H9 (cell line): ENCODE data around the gene HSPBP1. TPM values are rescaled to one million over a fixed set of nuclear protein-coding genes. Genes with fewer than 3 reads are reported as not detected.

Experiments
- DNase-seq: peaks from one replicate; pipeline ENCODE4 v3.0.0-alpha.2; 2017
- H2AFZ ChIP-seq: one replicate; pipeline ENCODE4 v1.6.1; 2013; ENCODE audit warnings: mild to moderate bottlenecking, low read length, control low read depth, moderate library complexity
- H2AK5ac ChIP-seq: 2 replicates; pipeline ENCODE4 v1.6.1; 2013; ENCODE audit warnings: low read length, control low read depth, mixed read lengths; ENCODE audit not compliant: insufficient read length
- H2BK120ac ChIP-seq: one replicate; pipeline ENCODE4 v1.6.1; 2013; ENCODE audit warnings: low read depth, mild to moderate bottlenecking, low read length, control low read depth, inconsistent platforms; ENCODE audit not compliant: poor library complexity, severe bottlenecking
- H2BK12ac ChIP-seq: 2 replicates; pipeline ENCODE4 v1.6.1; 2013; ENCODE audit warnings: low read length, control low read depth, mixed read lengths, low read depth; ENCODE audit not compliant: insufficient read length
- H2BK15ac ChIP-seq: 2 replicates; pipeline ENCODE4 v1.6.1; 2013; ENCODE audit warnings: low read depth, low read length, control low read depth
- H2BK20ac ChIP-seq: one replicate; pipeline ENCODE4 v1.6.1; 2013; ENCODE audit warnings: low read depth, mild to moderate bottlenecking, low read length, control low read depth, inconsistent platforms; ENCODE audit not compliant: poor library complexity, severe bottlenecking
- H2BK5ac ChIP-seq: 2 replicates; pipeline ENCODE4 v1.6.1; 2013; ENCODE audit warnings: low read length, control low read depth, mixed read lengths; ENCODE audit not compliant: insufficient read length
- H3K14ac ChIP-seq: 2 replicates; pipeline ENCODE4 v1.6.1; 2013; ENCODE audit warnings: low read length, control low read depth; ENCODE audit not compliant: insufficient read depth
- H3K18ac ChIP-seq: 2 replicates; pipeline ENCODE4 v1.6.1; 2013; ENCODE audit warnings: low read depth, mild to moderate bottlenecking, mixed read lengths, low read length, control low read depth; ENCODE audit not compliant: insufficient read length
- H3K23ac ChIP-seq: 2 replicates; pipeline ENCODE4 v1.6.1; 2013; ENCODE audit warnings: low read length, control low read depth, mixed read lengths, low read depth; ENCODE audit not compliant: insufficient read length
- H3K23me2 ChIP-seq: 2 replicates; pipeline ENCODE4 v1.6.1; 2013; ENCODE audit warnings: low read depth, mild to moderate bottlenecking, mixed read lengths, low read length, control low read depth; ENCODE audit not compliant: insufficient read length, poor library complexity, severe bottlenecking
- H3K27ac ChIP-seq: 2 replicates; pipeline ENCODE4 v1.5.1; 2013; ENCODE audit warnings: low read length, control low read depth, mixed read lengths, low read depth; ENCODE audit not compliant: insufficient read length
- H3K27me3 ChIP-seq: 2 replicates; pipeline ENCODE4 v1.6.1; 2013; ENCODE audit warnings: low read length, control low read depth, inconsistent platforms; ENCODE audit not compliant: insufficient read depth
- H3K4ac ChIP-seq: 2 replicates; pipeline ENCODE4 v1.6.1; 2013; ENCODE audit warnings: low read depth, mild to moderate bottlenecking, control low read depth, inconsistent platforms, low read length, moderate library complexity
- H3K4me1 ChIP-seq: 2 replicates; pipeline ENCODE4 v1.6.1; 2013; ENCODE audit warnings: low read length, control low read depth, inconsistent platforms; ENCODE audit not compliant: insufficient read depth
- H3K4me2 ChIP-seq: 2 replicates; pipeline ENCODE4 v1.6.1; 2013; ENCODE audit warnings: low read length, control low read depth, mixed read lengths; ENCODE audit not compliant: insufficient read length, insufficient read depth
- H3K56ac ChIP-seq: 2 replicates; pipeline ENCODE4 v1.6.1; 2013; ENCODE audit warnings: low read depth, mild to moderate bottlenecking, mixed read lengths, low read length, control low read depth; ENCODE audit not compliant: insufficient read length
- H3K79me1 ChIP-seq: 2 replicates; pipeline ENCODE4 v1.6.1; 2013; ENCODE audit warnings: low read depth, mild to moderate bottlenecking, moderate library complexity, low read length, control low read depth, inconsistent platforms; ENCODE audit not compliant: insufficient read depth, poor library complexity, severe bottlenecking
- H3K79me2 ChIP-seq: 2 replicates; pipeline ENCODE4 v1.6.1; 2013; ENCODE audit warnings: low read length, control low read depth, inconsistent platforms; ENCODE audit not compliant: insufficient read depth
- H3K9ac ChIP-seq: 2 replicates; pipeline ENCODE4 v1.6.1; 2013; ENCODE audit warnings: low read length, control low read depth, mixed read lengths; ENCODE audit not compliant: insufficient read length; ENCODE audit errors: extremely low read depth
- H3K9me3 ChIP-seq: one replicate; pipeline ENCODE4 v1.6.1; 2013; ENCODE audit warnings: low read depth, low read length, inconsistent platforms; ENCODE audit not compliant: control insufficient read depth
- H3T11ph ChIP-seq: one replicate; pipeline ENCODE4 v1.6.1; 2013; ENCODE audit warnings: mild to moderate bottlenecking, low read length, control low read depth, inconsistent platforms
- H4K20me1 ChIP-seq: one replicate; pipeline ENCODE4 v1.6.1; 2013; ENCODE audit not compliant: control insufficient read depth, insufficient read length, insufficient read depth
- H4K5ac ChIP-seq: 2 replicates; pipeline ENCODE4 v1.6.1; 2013; ENCODE audit warnings: low read depth, mild to moderate bottlenecking, mixed read lengths, low read length, control low read depth; ENCODE audit not compliant: insufficient read length
- H4K8ac ChIP-seq: replicated peaks from 2 replicates; pipeline ENCODE4 v1.6.1; 2013; ENCODE audit warnings: low read length, control low read depth, mixed read lengths, low read depth; ENCODE audit not compliant: insufficient read length
- H4K91ac ChIP-seq: 2 replicates; pipeline ENCODE4 v1.6.1; 2013; ENCODE audit warnings: low read depth, mild to moderate bottlenecking, moderate library complexity, mixed read lengths, low read length, control low read depth; ENCODE audit not compliant: insufficient read length
- H3K27ac Mint-ChIP-seq, 3 experiments: 2 replicates in 2 of 3; 3 replicates in 1 of 3; pipeline ENCODE4 v1.8.0; 2020 to 2021; ENCODE audit warnings: mixed read lengths in 3 of 3, mild to moderate bottlenecking in 1 of 3, moderate library complexity in 1 of 3
- H3K27me3 Mint-ChIP-seq: 2 replicates; pipeline ENCODE4 v1.8.0; 2021; ENCODE audit warnings: low read depth, mild to moderate bottlenecking, moderate library complexity, mixed read lengths
- H3K36me3 Mint-ChIP-seq, 3 experiments: 2 replicates in 2 of 3; 3 replicates in 1 of 3; pipeline ENCODE4 v1.8.0; 2020 to 2021; ENCODE audit warnings: low read depth in 3 of 3, mixed read lengths in 3 of 3; ENCODE audit not compliant: insufficient read depth in 1 of 3
- H3K4me1 Mint-ChIP-seq, 2 experiments: 2 replicates each; pipeline ENCODE4 v1.8.0; 2020; ENCODE audit warnings: mixed read lengths in 2 of 2
- H3K4me3 Mint-ChIP-seq, 2 experiments: 2 replicates in 1 of 2; 3 replicates in 1 of 2; pipeline ENCODE4 v1.8.0; 2020 to 2021; ENCODE audit warnings: mild to moderate bottlenecking in 2 of 2, mixed read lengths in 2 of 2, moderate library complexity in 1 of 2
- H3K9me3 Mint-ChIP-seq, 2 experiments: 2 replicates in 1 of 2; 3 replicates in 1 of 2; pipeline ENCODE4 v1.8.0; 2020; ENCODE audit warnings: mild to moderate bottlenecking in 2 of 2, mixed read lengths in 2 of 2, moderate library complexity in 1 of 2
- CTCF ChIP-seq: fragments of 200-600 bp; sonication (generic); conservative IDR thresholded peaks from 3 replicates; pipeline ENCODE4 v1.8.0; 2021; ENCODE audit warnings: antibody characterized with exemption, mild to moderate bottlenecking
- WGBS: extraction: QIAGEN DNeasy Blood & Tissue Kit; methylation state at CpG from one replicate; pipeline ENCODE4 v1.1.7; 2013; ENCODE audit warnings: missing lambda C conversion rate, low lambda C conversion rate, mixed read lengths; ENCODE audit not compliant: insufficient read length; ENCODE audit errors: extremely low coverage; 5-methylcytosine and 5-hydroxymethylcytosine counted together
- total RNA-seq: library from RNA; stranded (reverse); gene quantifications from 2 replicates; pipeline ENCODE4 v1.2.1, GENCODE V29; 2021

HSPBP1 gene
- total RNA-seq, 1 experiment from 2014 or later: 47.4 TPM

GRCh38 chr19:55278391-55279135 lies 1.3 kb downstream of the HSPBP1 start:
- Histone ChIP-seq H3K9ac (no peak overlapping the region), H2AFZ (no peak overlapping the region)
- H3K27ac Mint-ChIP-seq: no peak overlapping the region

More at GRCh38 chr19:55278391-55279135, 1.3 kb downstream of the HSPBP1 start:
- H2BK15ac ChIP-seq: no peak overlapping the region
- H3K9me3 Mint-ChIP-seq: no peaks in the 10 kb centered on the region
- H3K36me3 Mint-ChIP-seq: peaks cover 5 to 14% (median 14%) of the 10 kb centered on the region in 3 experiments; a peak in 6 of 7 replicates
- H3K56ac ChIP-seq: no peak overlapping the region
- H3K4ac ChIP-seq: no peak overlapping the region
- peak overlapping the region; percentile 99 to 100 for H3K4me3 Mint-ChIP-seq
- no peak overlapping the region for H2BK5ac ChIP-seq
- no peaks in the 10 kb centered on the region for H3K27me3 ChIP-seq
- no peaks in the 10 kb centered on the region; the same call in 1 of the 2 replicates for H3K4me1 ChIP-seq
- H4K5ac ChIP-seq: no peak overlapping the region
- H3K27ac ChIP-seq: no peak overlapping the region
- H2BK120ac ChIP-seq: no peak overlapping the region
- H4K8ac ChIP-seq: no peak overlapping the region
- H3K18ac ChIP-seq: no peak overlapping the region
- H2AK5ac ChIP-seq: no peak overlapping the region
- WGBS: no CpG with 5 or more reads among the region's 13 CpGs
- no peak overlapping the region for H4K91ac ChIP-seq
- no peaks in the 10 kb centered on the region; the same call in 1 of the 2 replicates for H3K27me3 Mint-ChIP-seq
- no peak overlapping the region for H2BK12ac ChIP-seq
- no peak overlapping the region for H2BK20ac ChIP-seq
- peaks cover 14 to 18% of the 10 kb centered on the region in 2 experiments for H3K4me1 Mint-ChIP-seq
- H3K9me3 ChIP-seq: no peaks in the 10 kb centered on the region
- no peak overlapping the region for H3K23ac ChIP-seq
- TF ChIP-seq CTCF: no peak
- no peaks in the 10 kb centered on the region for H3K79me1 ChIP-seq
- no peaks in the 10 kb centered on the region for H4K20me1 ChIP-seq
- DNase-seq: no peak
- H3K14ac ChIP-seq: no peak overlapping the region
- H3T11ph ChIP-seq: no peak overlapping the region
- H3K79me2 ChIP-seq: no peaks in the 10 kb centered on the region
- H3K23me2 ChIP-seq: peaks cover 5% of the 10 kb centered on the region
- H3K4me2 ChIP-seq: peak overlapping the region; percentile 76
